PC-3 (cell line): ENCODE data around the gene MRPS30. TPM values are rescaled to one million over a fixed set of nuclear protein-coding genes. Genes with fewer than 3 reads are reported as not detected.

ENCODE experiments used
- ATAC-seq: fragments of 200-7000 bp; cut with Tn5 transposase; 2 replicates; pipeline ENCODE4 v1.9.1; 2020; ENCODE audit warnings: mild to moderate bottlenecking, moderate library complexity
- BruUV-seq: library from RNA; stranded (reverse); fragments of 400-500 nt; replicated peaks from 2 replicates; lab custom pipeline; 2021; lab: Mats Ljungman, UMichigan
- CTCF ChIA-PET: fragments of 300-600 bp; sonication (Branson Sonifier 250); formaldehyde crosslinking; loops from one replicate; lab custom pipeline; 2022; ENCODE audit warnings: antibody characterized with exemption; lab: Charles Lee
- POLR2A ChIA-PET: fragments of 300-600 bp; sonication (Branson Sonifier 250); formaldehyde crosslinking; loops from one replicate; lab custom pipeline; 2022; ENCODE audit warnings: antibody characterized with exemption; ENCODE audit not compliant: unreplicated experiment; lab: Charles Lee
- DNase-seq: peaks from one replicate; pipeline ENCODE4 v3.0.0-alpha.2; 2015
- H2AFZ ChIP-seq: fragments of 300-600 bp; sonication (generic); 2 replicates; pipeline ENCODE4 v1.6.0; 2016; ENCODE audit warnings: antibody characterized with exemption, low read length
- H3F3A ChIP-seq: fragments of 300-600 bp; sonication (generic); one replicate; pipeline ENCODE4 v1.6.0; 2017; ENCODE audit warnings: antibody characterized with exemption, low read length, control low read depth, mild to moderate bottlenecking; ENCODE audit not compliant: unreplicated experiment
- H3K27ac ChIP-seq: fragments of 300-600 bp; sonication (generic); 2 replicates; pipeline ENCODE4 v1.5.1; 2016; ENCODE audit warnings: mild to moderate bottlenecking, low read length
- H3K27me3 ChIP-seq: fragments of 300-600 bp; sonication (generic); 2 replicates; pipeline ENCODE4 v1.6.1; 2016; ENCODE audit warnings: low read length, mixed read lengths
- H3K36me3 ChIP-seq: fragments of 300-600 bp; sonication (generic); 2 replicates; pipeline ENCODE4 v1.6.1; 2016; ENCODE audit warnings: low read depth, mixed run types, low read length, mixed read lengths
- H3K4me1 ChIP-seq: fragments of 300-600 bp; sonication (generic); 2 replicates; pipeline ENCODE4 v1.5.1; 2016; ENCODE audit warnings: low read length; ENCODE audit not compliant: insufficient read depth
- H3K4me2 ChIP-seq: fragments of 300-600 bp; sonication (generic); 2 replicates; pipeline ENCODE4 v1.6.0; 2016; ENCODE audit warnings: low read length
- H3K4me3 ChIP-seq: fragments of 300-600 bp; sonication (generic); 2 replicates; pipeline ENCODE4 v1.5.1; 2016; ENCODE audit warnings: mild to moderate bottlenecking, low read length, mixed read lengths
- H3K79me2 ChIP-seq: fragments of 300-600 bp; sonication (generic); 2 replicates; pipeline ENCODE4 v1.6.1; 2017; ENCODE audit warnings: low read length, mixed read lengths
- H3K9ac ChIP-seq: fragments of 300-600 bp; sonication (generic); 2 replicates; pipeline ENCODE4 v1.6.0; 2016; ENCODE audit warnings: mild to moderate bottlenecking, low read length
- H3K9me2 ChIP-seq: fragments of 300-600 bp; sonication (generic); replicated peaks from 2 replicates; pipeline ENCODE4 v1.6.1; 2016; ENCODE audit warnings: mixed run types, low read length, mixed read lengths
- H3K9me3 ChIP-seq: fragments of 300-600 bp; sonication (generic); 2 replicates; pipeline ENCODE4 v1.6.1; 2016; ENCODE audit warnings: low read length, mixed read lengths
- H4K20me1 ChIP-seq: fragments of 300-600 bp; sonication (generic); 2 replicates; pipeline ENCODE4 v1.6.1; 2016; ENCODE audit warnings: low read length, mixed read lengths
- EZH2 ChIP-seq: fragments of 300-600 bp; sonication (generic); IDR thresholded peaks from one replicate; pipeline ENCODE4 v1.6.1; 2017; ENCODE audit warnings: antibody characterized with exemption, mild to moderate bottlenecking, low read length; ENCODE audit not compliant: unreplicated experiment
- EZH2phosphoT487 ChIP-seq: fragments of 300-600 bp; sonication (generic); IDR thresholded peaks from 2 replicates; pipeline ENCODE4 v1.6.1; 2018; ENCODE audit warnings: mild to moderate bottlenecking, antibody characterized with exemption, low read length, borderline replicate concordance
- intact Hi-C: fragments of 100-400 bp; cut with micrococcal nuclease; formaldehyde crosslinking; loops from 2 replicates; pipeline ENCODE4 v1.9.0; 2023
- total RNA-seq: library from RNA; depleted of rRNA; stranded (reverse); fragments of >200 nt; gene quantifications from 2 replicates; pipeline ENCODE4 v1.2.3, GENCODE V29; 2014
- TF ChIP-seq, protein P1 (sequence below): fragments of 300-600 bp; sonication (generic); conservative IDR thresholded peaks from 2 replicates; pipeline ENCODE4 v1.5.1; 2017; ENCODE audit warnings: antibody characterized with exemption, low read depth, mild to moderate bottlenecking, low read length

MRPS30 gene
- total RNA-seq, 1 experiment from 2014 or later = 149 TPM

DNA sequence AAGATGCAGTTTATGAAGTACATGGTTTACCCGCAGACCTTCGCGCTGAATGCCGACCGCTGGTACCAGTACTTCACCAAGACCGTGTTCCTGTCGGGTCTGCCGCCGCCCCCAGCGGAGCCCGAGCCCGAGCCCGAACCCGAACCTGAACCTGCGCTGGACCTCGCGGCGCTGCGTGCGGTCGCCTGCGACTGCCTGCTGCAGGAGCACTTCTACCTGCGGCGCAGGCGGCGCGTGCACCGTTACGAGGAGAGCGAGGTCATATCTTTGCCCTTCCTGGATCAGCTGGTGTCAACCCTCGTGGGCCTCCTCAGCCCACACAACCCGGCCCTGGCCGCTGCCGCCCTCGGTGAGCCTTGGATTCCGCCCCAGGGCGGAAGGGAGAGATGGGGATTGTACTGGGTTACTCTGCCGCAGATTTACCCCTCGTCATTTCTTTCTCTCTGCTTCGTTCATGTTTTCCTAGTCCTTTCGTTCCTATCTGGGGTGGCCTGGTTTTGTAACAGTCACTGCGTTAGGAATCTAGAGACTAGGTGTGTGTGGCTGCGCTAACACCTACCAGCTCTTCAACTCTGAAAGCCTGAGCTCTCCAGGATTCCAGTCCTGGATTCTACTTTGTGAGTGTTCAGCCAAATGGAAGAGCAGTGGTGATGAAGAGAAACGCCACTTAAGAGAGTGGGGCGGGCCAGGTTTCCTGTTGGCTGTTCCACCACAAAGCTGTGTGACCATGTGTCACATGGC, 638 bp downstream of the MRPS30 start:
- POLR2A ChIA-PET = interaction anchor here (0.8 kb wide), 1 partner anchor 420 kb away, joined by 3 read pairs; the partner anchor contains the start of gene FGF10
- TF ChIP-seq EZH2 = no peak
- TF ChIP-seq EZH2phosphoT487 = no peak
- TF ChIP-seq, protein P1, sequence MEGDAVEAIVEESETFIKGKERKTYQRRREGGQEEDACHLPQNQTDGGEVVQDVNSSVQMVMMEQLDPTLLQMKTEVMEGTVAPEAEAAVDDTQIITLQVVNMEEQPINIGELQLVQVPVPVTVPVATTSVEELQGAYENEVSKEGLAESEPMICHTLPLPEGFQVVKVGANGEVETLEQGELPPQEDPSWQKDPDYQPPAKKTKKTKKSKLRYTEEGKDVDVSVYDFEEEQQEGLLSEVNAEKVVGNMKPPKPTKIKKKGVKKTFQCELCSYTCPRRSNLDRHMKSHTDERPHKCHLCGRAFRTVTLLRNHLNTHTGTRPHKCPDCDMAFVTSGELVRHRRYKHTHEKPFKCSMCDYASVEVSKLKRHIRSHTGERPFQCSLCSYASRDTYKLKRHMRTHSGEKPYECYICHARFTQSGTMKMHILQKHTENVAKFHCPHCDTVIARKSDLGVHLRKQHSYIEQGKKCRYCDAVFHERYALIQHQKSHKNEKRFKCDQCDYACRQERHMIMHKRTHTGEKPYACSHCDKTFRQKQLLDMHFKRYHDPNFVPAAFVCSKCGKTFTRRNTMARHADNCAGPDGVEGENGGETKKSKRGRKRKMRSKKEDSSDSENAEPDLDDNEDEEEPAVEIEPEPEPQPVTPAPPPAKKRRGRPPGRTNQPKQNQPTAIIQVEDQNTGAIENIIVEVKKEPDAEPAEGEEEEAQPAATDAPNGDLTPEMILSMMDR = no peak
- Histone ChIP-seq H3K4me1 (peaks cover 29% of the 10 kb centered on the region), H3F3A (no peaks in the 10 kb centered on the region), H3K79me2 (peaks cover 56% of the 10 kb centered on the region), H3K9ac (peak overlapping the region; percentile 91), H3K4me3 (peak overlapping the region; percentile 91), H3K27ac (peak overlapping the region; percentile 51), H3K27me3 (no peaks in the 10 kb centered on the region), H3K9me3 (no peaks in the 10 kb centered on the region), H2AFZ (peak overlapping the region; percentile 82), H3K4me2 (peak overlapping the region; percentile 88), H3K9me2 (no peaks in the 10 kb centered on the region), H4K20me1 (peaks cover 17% of the 10 kb centered on the region), H3K36me3 (peaks cover 34% of the 10 kb centered on the region)
- intact Hi-C loops = loop anchor here (2.0 kb wide), 1 partner anchor 65 kb away; no protein-coding TSS in a partner anchor
- no TSS peak for BruUV-seq
- peak; percentile 75 for DNase-seq
- peak; percentile 49 for ATAC-seq
- CTCF ChIA-PET = no interaction called here

- ChIA-PET CTCF (no interaction called here), POLR2A (interaction anchor here (0.8 kb wide), 1 partner anchor 421 kb away, joined by 3 read pairs; the partner anchor contains the start of gene FGF10)
- Histone ChIP-seq H4K20me1 (peaks cover 17% of the 10 kb centered on the region), H3K4me1 (peaks cover 29% of the 10 kb centered on the region), H3K79me2 (peaks cover 61% of the 10 kb centered on the region), H3K27me3 (no peaks in the 10 kb centered on the region), H3K36me3 (peaks cover 40% of the 10 kb centered on the region), H3K27ac (peak overlapping the region; percentile 51; the same call in 1 of the 2 replicates), H3K9ac (peak overlapping the region; percentile 91), H3K9me3 (no peaks in the 10 kb centered on the region), H2AFZ (peak overlapping the region; percentile 82; the same call in 1 of the 2 replicates), H3K4me2 (peak overlapping the region; percentile 88), H3K9me2 (no peaks in the 10 kb centered on the region), H3F3A (no peaks in the 10 kb centered on the region), H3K4me3 (peak overlapping the region; percentile 91)
- TF ChIP-seq, protein P1 = no peak
- no peak for TF ChIP-seq EZH2phosphoT487
- intact Hi-C loops = loop anchor here (2.0 kb wide), 1 partner anchor 65 kb away; no protein-coding TSS in a partner anchor
- no peak for DNase-seq
- ATAC-seq = no peak
- BruUV-seq = TSS peak; percentile 29
These were observed 1.2 kb downstream of the MRPS30 start for GRCh38 chr5:44809956-44810420.

DNA sequence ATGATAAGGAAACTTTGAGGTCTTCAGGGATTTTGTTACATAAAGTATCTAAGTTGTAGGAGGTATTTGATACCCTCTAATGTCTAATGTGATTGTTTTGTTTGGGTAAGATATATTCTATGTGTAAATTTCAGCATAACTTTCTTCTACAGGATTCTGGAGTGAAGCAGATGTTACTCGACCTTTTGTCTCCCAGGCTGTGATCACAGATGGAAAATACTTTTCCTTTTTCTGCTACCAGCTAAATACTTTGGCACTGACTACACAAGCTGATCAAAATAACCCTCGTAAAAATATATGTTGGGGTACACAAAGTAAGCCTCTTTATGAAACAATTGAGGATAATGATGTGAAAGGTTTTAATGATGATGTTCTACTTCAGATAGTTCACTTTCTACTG, 6.0 kb downstream of the MRPS30 start:
- peaks cover 51% of the 10 kb centered on the region for H3K79me2 ChIP-seq
- H3F3A ChIP-seq = no peaks in the 10 kb centered on the region

More for the DNA sequence above, 6.0 kb downstream of the MRPS30 start:
- intact Hi-C loops = no loop called here
- H3K4me2 ChIP-seq = no peak overlapping the region
- H3K9ac ChIP-seq = no peak overlapping the region
- no peak overlapping the region for H2AFZ ChIP-seq
- no peak for TF ChIP-seq EZH2
- TF ChIP-seq, protein P1 = no peak
- TF ChIP-seq EZH2phosphoT487 = no peak
- no peak for DNase-seq
- H3K36me3 ChIP-seq = peaks cover 79% of the 10 kb centered on the region
- BruUV-seq = no TSS peak
- no peaks in the 10 kb centered on the region for H3K9me2 ChIP-seq
- CTCF ChIA-PET = no interaction called here
- ATAC-seq = no peak
- no peaks in the 10 kb centered on the region for H3K9me3 ChIP-seq
- no peak overlapping the region for H3K27ac ChIP-seq
- H3K4me1 ChIP-seq = peaks cover 14% of the 10 kb centered on the region
- POLR2A ChIA-PET = no interaction called here
- H3K27me3 ChIP-seq = no peaks in the 10 kb centered on the region
- H3K4me3 ChIP-seq = no peak overlapping the region
- H4K20me1 ChIP-seq = peaks cover 17% of the 10 kb centered on the region
